Measurements from ENCODE around the gene NBL1. TPM values are rescaled to one million over a fixed set of nuclear protein-coding genes. Genes with fewer than 3 reads are reported as not detected.
A peak's percentile ranks its signal among the peaks of the same experiment; 100 is the strongest.

NBL1 gene
- total and polyA plus RNA-seq, 8 donors: 63.2 to 257 (median 101) TPM

DNA sequence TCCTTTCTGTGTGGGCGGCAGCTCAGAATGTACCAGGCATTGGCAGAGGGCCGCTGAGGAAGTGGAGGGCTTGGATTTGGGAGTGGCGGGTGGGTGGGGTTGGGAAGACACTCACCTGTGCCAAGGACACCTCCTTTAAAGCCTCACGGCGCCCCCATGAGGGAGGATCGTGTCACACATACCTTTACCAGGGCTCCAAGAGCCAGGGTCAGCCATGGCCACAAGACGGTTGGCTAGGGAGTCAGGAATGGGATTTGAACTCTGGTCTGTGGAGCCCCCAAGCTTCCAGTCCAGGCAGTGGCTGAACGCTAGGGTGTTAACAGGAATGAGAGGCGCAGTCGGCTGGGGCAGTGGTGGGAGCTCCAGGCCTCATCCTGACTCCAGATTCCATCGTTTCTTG lies 4.6 kb downstream of the NBL1 start:
- intact Hi-C loops (cut with DNase I; ENCODE audit: low total_unique reads): loop anchor here (5.0 kb wide), 1 partner anchor 166 kb away; no protein-coding TSS in a partner anchor
- Histone ChIP-seq H3K27ac (peak overlapping the region; percentile 14 to 96 (median 89)), H3K27me3 (peaks cover 0 to 17% (median 0%) of the 10 kb centered on the region in 3 donors), H3K36me3 (no peaks in the 10 kb centered on the region), H3K9me3 (no peaks in the 10 kb centered on the region), H3K4me1 (peaks cover 61 to 81% (median 76%) of the 10 kb centered on the region in 4 donors), H3K4me3 (peak overlapping the region in 2 of 4 donors; percentile 73)
- DNase-seq: no peak
- 53 to 63% (median 61%) methylated on average over 11 of the region's 11 CpGs for WGBS, 5 donors
- TF ChIP-seq, protein P1, sequence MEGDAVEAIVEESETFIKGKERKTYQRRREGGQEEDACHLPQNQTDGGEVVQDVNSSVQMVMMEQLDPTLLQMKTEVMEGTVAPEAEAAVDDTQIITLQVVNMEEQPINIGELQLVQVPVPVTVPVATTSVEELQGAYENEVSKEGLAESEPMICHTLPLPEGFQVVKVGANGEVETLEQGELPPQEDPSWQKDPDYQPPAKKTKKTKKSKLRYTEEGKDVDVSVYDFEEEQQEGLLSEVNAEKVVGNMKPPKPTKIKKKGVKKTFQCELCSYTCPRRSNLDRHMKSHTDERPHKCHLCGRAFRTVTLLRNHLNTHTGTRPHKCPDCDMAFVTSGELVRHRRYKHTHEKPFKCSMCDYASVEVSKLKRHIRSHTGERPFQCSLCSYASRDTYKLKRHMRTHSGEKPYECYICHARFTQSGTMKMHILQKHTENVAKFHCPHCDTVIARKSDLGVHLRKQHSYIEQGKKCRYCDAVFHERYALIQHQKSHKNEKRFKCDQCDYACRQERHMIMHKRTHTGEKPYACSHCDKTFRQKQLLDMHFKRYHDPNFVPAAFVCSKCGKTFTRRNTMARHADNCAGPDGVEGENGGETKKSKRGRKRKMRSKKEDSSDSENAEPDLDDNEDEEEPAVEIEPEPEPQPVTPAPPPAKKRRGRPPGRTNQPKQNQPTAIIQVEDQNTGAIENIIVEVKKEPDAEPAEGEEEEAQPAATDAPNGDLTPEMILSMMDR (IDR thresholded peaks at IDR 0.05): no peak
- no peak for TF ChIP-seq POLR2A (IDR thresholded peaks at IDR 0.05)

DNA sequence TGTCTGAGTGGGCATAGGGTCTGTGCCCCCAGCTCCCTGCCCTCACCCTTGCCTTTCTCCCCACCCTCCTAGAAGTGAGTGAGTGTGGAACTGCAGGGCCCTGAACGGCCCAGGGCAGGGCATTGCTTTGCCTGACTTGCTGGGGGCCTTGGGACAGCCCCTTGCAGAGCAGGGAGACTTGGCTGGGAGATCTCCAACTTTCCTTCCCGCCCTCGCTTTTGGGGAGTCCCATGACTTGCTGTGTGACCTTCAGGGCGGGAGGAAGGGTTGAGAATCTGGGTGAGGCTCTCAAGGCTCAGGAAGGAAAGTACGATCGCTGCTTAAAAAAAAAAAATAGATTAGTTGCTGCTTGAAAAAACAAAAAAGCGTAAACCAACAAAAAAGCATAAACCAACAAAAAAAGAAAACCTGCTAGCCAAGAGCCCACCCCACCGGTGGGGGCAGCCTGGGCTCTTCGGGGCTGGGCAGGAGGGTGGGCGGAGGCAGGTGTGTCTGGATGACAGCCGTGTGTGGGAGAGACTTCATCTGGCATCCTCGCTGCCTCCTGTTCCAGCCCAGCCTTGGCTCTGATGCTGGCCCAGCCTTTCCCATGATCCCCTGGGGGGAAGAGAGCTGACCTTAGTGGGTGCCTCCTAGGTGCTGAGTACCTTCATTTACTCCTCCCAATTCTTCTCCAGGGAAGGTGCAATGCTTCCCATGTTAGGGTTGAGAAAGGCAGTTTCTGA lies 6.5 kb downstream of the NBL1 start:
- peak overlapping the region in 2 of 4 donors; percentile 9 to 17 for H3K4me3 ChIP-seq
- WGBS, 5 donors: 29 to 42% (median 42%) methylated on average over 12 of the region's 12 CpGs
- intact Hi-C loops (cut with DNase I; ENCODE audit: low total_unique reads): loop anchor here (10.0 kb wide), 2 partner anchors 276 to 306 kb away; no protein-coding TSS in a partner anchor

DNA sequence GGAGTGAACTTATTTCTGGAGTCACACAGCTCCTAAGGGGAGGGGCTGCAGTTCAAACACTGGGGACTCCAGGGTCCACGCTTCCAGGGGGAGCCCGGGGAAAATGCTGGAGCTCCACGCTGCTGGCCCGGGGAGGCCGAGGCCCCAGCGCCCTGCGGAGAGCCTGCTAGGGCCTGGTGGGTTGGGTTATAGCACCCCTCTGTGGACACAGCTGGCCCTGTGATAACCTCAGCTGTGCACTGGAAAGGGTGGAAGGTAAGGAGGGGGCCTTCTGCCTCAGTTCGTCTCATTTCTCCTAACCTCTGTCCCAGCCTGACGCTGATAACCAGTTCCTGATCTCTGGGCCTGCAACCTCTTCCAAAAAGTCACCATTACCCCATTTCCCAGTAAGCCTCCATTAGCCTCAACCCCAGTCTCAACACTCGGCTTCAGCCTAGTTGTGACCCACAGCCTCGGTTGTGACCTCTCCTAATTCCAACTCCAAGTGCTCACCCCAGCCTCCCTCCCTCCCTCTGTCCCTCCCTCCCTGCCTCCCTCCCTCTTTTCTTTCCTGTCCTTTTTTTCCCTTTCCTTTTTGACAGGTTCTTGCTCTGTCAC lies 7.1 kb downstream of the NBL1 start:
- peak overlapping the region in 2 of 4 donors; percentile 9 to 17 for H3K4me3 ChIP-seq
- H3K9me3 ChIP-seq: no peaks in the 10 kb centered on the region
- peak; percentile 58 to 85 for DNase-seq
- H3K36me3 ChIP-seq: peaks cover 0 to 18% (median 13%) of the 10 kb centered on the region in 4 donors
- H3K4me1 ChIP-seq: peaks cover 48 to 83% (median 75%) of the 10 kb centered on the region in 4 donors
- 11 to 19% (median 16%) methylated on average over 11 of the region's 11 CpGs for WGBS, 5 donors
- TF ChIP-seq POLR2A (IDR thresholded peaks at IDR 0.05) (no peak), POLR2AphosphoS5 (IDR thresholded peaks at IDR 0.05) (peak in 1 of 3 donors; percentile 11), EP300 (IDR thresholded peaks at IDR 0.05) (no peak)
- TF ChIP-seq, protein P1 (IDR thresholded peaks at IDR 0.05): peak in 5 of 7 experiments; percentile 46 to 55 (median 53)
- intact Hi-C loops (cut with DNase I; ENCODE audit: low total_unique reads): loop anchor here (10.0 kb wide), 2 partner anchors 276 to 306 kb away; no protein-coding TSS in a partner anchor
- H3K27ac ChIP-seq: peak overlapping the region; percentile 9 to 96 (median 75)
- no peaks in the 10 kb centered on the region for H3K27me3 ChIP-seq

More for the DNA sequence above, 6.5 kb downstream of the NBL1 start:
- H3K4me1 ChIP-seq: peaks cover 55 to 90% (median 82%) of the 10 kb centered on the region in 4 donors
- H3K27ac ChIP-seq: peak overlapping the region; percentile 9 to 96 (median 75)
- DNase-seq: peak in 1 of 2 donors; percentile 49
- H3K36me3 ChIP-seq: peaks cover 0 to 11% (median 8%) of the 10 kb centered on the region in 4 donors
- H3K27me3 ChIP-seq: peaks cover 0 to 3% (median 0%) of the 10 kb centered on the region in 3 donors
- TF ChIP-seq POLR2A (IDR thresholded peaks at IDR 0.05) (no peak), EP300 (IDR thresholded peaks at IDR 0.05) (no peak), POLR2AphosphoS5 (IDR thresholded peaks at IDR 0.05) (no peak)
- TF ChIP-seq, protein P1 (IDR thresholded peaks at IDR 0.05): no peak
- H3K9me3 ChIP-seq: no peaks in the 10 kb centered on the region

DNA sequence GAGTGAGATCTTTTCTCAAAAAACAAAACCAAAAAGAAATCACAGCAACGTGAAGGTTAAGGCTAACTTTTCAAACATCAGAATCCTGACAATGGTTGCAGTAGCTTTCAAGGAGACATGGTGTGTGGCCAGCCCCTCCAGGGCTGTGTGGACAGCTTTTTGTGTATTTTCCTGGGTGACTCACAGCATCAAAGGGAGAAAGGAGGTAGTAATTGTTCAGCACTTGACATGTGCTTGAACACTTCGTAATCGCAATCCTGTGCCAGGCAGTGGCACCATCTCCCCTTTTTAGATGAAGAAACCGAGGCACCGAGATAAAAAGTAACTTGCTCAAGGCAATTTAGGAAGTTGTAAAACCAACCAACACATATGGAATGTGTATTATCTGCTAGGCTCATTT lies 10.3 kb downstream of the NBL1 start:
- Histone ChIP-seq H3K27me3 (no peaks in the 10 kb centered on the region), H3K4me3 (no peak overlapping the region), H3K4me1 (peaks cover 26 to 54% (median 50%) of the 10 kb centered on the region in 4 donors), H3K27ac (peak overlapping the region in 2 of 5 donors; percentile 6 to 14), H3K36me3 (peaks cover 5 to 44% (median 39%) of the 10 kb centered on the region in 4 donors), H3K9me3 (no peaks in the 10 kb centered on the region)
- TF ChIP-seq, protein P1 (IDR thresholded peaks at IDR 0.05): no peak
- TF ChIP-seq EP300 (IDR thresholded peaks at IDR 0.05) (no peak), POLR2A (IDR thresholded peaks at IDR 0.05) (no peak), POLR2AphosphoS5 (IDR thresholded peaks at IDR 0.05) (no peak)
- WGBS, 5 donors: 62 to 83% (median 72%) methylated on average over 5 of the region's 5 CpGs
- DNase-seq: no peak
- intact Hi-C loops (cut with DNase I; ENCODE audit: low total_unique reads): loop anchor here (10.0 kb wide), 2 partner anchors 280 to 310 kb away; no protein-coding TSS in a partner anchor
